HepG2 (cell line): ENCODE results near the gene MBNL3. TPM values are rescaled to one million over a fixed set of nuclear protein-coding genes. Genes with fewer than 3 reads are reported as not detected.
A peak's percentile ranks its signal among the peaks of the same experiment; 100 is the strongest.

ENCODE experiments used
- ATAC-seq: fragments of 200-7000 bp; cut with Tn5 transposase; 3 replicates; pipeline ENCODE4 v1.9.1; 2020; ENCODE audit warnings: mild to moderate bottlenecking, moderate library complexity
- BruUV-seq: library from RNA; stranded (reverse); fragments of 400-500 nt; replicated peaks from 2 replicates; lab custom pipeline; 2021; lab: Mats Ljungman, UMichigan
- CTCF ChIA-PET: fragments of 300-600 bp; formaldehyde crosslinking; extraction: SDS; loops from one replicate; lab custom pipeline; 2021; ENCODE audit warnings: low total read pairs, inconsistent platforms, low intra/inter-chr PET ratio; lab: Yijun Ruan, JAX
- POLR2A ChIA-PET: fragments of 350-600 bp; sonication (Branson Sonifier 250); formaldehyde crosslinking; loops from one replicate; lab custom pipeline; 2020; ENCODE audit warnings: antibody characterized with exemption, inconsistent platforms; lab: Yijun Ruan, JAX
- DNase-seq: peaks from one replicate; pipeline ENCODE4 v3.0.0-alpha.2; 2015; ENCODE audit warnings: low spot score
- FAIRE-seq: peaks from 3 replicates; lab custom pipeline; 2011; peaks lifted over from hg19 to GRCh38; lab: Jason Lieb, UNC
- H2AFZ ChIP-seq: one replicate; pipeline ENCODE4 v1.6.1; 2011; ENCODE audit warnings: low read length, inconsistent platforms
- H3K27ac ChIP-seq: fragments of 300-600 bp; 3 replicates; pipeline ENCODE4 v1.8.0; 2011; ENCODE audit warnings: mixed run types, mild to moderate bottlenecking, mixed read lengths, low read length, inconsistent platforms; ENCODE audit not compliant: insufficient read depth; ENCODE audit errors: extremely low read length
- H3K27me3 ChIP-seq, 2 experiments: fragments of 200-600 bp in 1 of 2; 2 replicates in 1 of 2; 3 replicates in 1 of 2; pipeline versions ENCODE4 v1.6.0 to v1.8.0; 2011; ENCODE audit warnings: low read length in 2 of 2, mild to moderate bottlenecking in 2 of 2, moderate library complexity in 2 of 2, inconsistent platforms in 1 of 2; ENCODE audit not compliant: insufficient read depth in 2 of 2, control insufficient read depth in 1 of 2
- H3K36me3 ChIP-seq, 2 experiments: fragments of 200-600 bp in 1 of 2; replicated peaks in 1 of 2; 2 replicates in 1 of 2; 3 replicates in 1 of 2; pipeline versions ENCODE4 v1.5.1 to v1.8.0; 2011; ENCODE audit warnings: low read length in 2 of 2, inconsistent platforms in 1 of 2; ENCODE audit not compliant: insufficient read depth in 2 of 2, control insufficient read depth in 1 of 2
- H3K4me1 ChIP-seq: 2 replicates; pipeline ENCODE4 v1.5.1; 2012; ENCODE audit warnings: low read length, inconsistent platforms; ENCODE audit not compliant: insufficient read depth
- H3K4me2 ChIP-seq: 2 replicates; pipeline ENCODE4 v1.6.0; 2011; ENCODE audit warnings: low read depth, low read length, inconsistent platforms
- H3K4me3 ChIP-seq, 3 experiments: fragments of 200-600 bp in 1 of 3; sonication (generic), shearing (Covaris generic) in 1 of 3; replicated peaks in 1 of 3; 2 replicates each; pipeline ENCODE4 v1.5.1; 2011 to 2016; ENCODE audit warnings: low read length in 3 of 3, inconsistent platforms in 2 of 3, low read depth in 2 of 3, mild to moderate bottlenecking in 2 of 3, control low read depth in 1 of 3, mixed read lengths in 1 of 3; ENCODE audit not compliant: insufficient read depth in 1 of 3
- H3K79me2 ChIP-seq: one replicate; pipeline ENCODE4 v1.6.1; 2011; ENCODE audit warnings: low read length, inconsistent platforms; ENCODE audit not compliant: insufficient read depth
- H3K9ac ChIP-seq: 2 replicates; pipeline ENCODE4 v1.6.0; 2011; ENCODE audit warnings: mild to moderate bottlenecking, low read depth, low read length, inconsistent platforms; ENCODE audit not compliant: insufficient read depth
- H3K9me3 ChIP-seq: 2 replicates; pipeline ENCODE4 v1.5.1; 2012; ENCODE audit warnings: mild to moderate bottlenecking, low read length
- H4K20me1 ChIP-seq: 2 replicates; pipeline ENCODE4 v1.6.0; 2011; ENCODE audit warnings: inconsistent platforms, mild to moderate bottlenecking, low read length, moderate library complexity; ENCODE audit not compliant: insufficient read depth
- ARID2 ChIP-seq: sonication (generic); formaldehyde crosslinking; IDR thresholded peaks from 2 replicates; pipeline ENCODE4 v1.8.1; 2022; ENCODE audit warnings: mild to moderate bottlenecking, missing genetic modification reagents, borderline replicate concordance
- BHLHE40 ChIP-seq: IDR thresholded peaks from 2 replicates; pipeline ENCODE4 v1.6.1; 2011; ENCODE audit warnings: low read length, improper control_type of control experiment
- CEBPB ChIP-seq: IDR thresholded peaks from 2 replicates; pipeline ENCODE4 v1.6.1; 2011; ENCODE audit warnings: low read depth, low read length, improper control_type of control experiment, borderline replicate concordance
- CEBPG ChIP-seq: IDR thresholded peaks from 2 replicates; pipeline ENCODE4 v1.6.1; 2016
- FOXM1 ChIP-seq: sonication (generic); formaldehyde crosslinking; IDR thresholded peaks from 2 replicates; pipeline ENCODE4 v1.5.0; 2020; ENCODE audit warnings: missing genetic modification reagents
- HNRNPLL ChIP-seq: fragments of 200-400 bp; formaldehyde crosslinking; IDR thresholded peaks from 2 replicates; pipeline ENCODE4 v1.6.1; 2017; ENCODE audit warnings: mild to moderate bottlenecking, low read depth, low read length; ENCODE audit not compliant: poor library complexity, severe bottlenecking
- RARA ChIP-seq: IDR thresholded peaks from 2 replicates; pipeline ENCODE4 v1.6.1; 2016; ENCODE audit warnings: missing genetic modification reagents, missing compliant biosample characterization
- SMC3 ChIP-seq: IDR thresholded peaks from 2 replicates; pipeline ENCODE4 v1.6.1; 2011; ENCODE audit warnings: low read length, improper control_type of control experiment
- SP5 ChIP-seq: IDR thresholded peaks from 2 replicates; pipeline ENCODE4 v1.6.1; 2016; ENCODE audit warnings: low read depth, borderline replicate concordance
- STAT6 ChIP-seq: sonication (generic); formaldehyde crosslinking; IDR thresholded peaks from 2 replicates; pipeline ENCODE4 v1.4.0; 2020; ENCODE audit warnings: missing genetic modification reagents, mild to moderate bottlenecking, borderline replicate concordance
- ZNF354B ChIP-seq: sonication (generic); formaldehyde crosslinking; IDR thresholded peaks from 2 replicates; pipeline ENCODE4 v1.8.0; 2022; ENCODE audit warnings: mild to moderate bottlenecking, missing genetic modification reagents
- WGBS: methylation state at CpG from one replicate; pipeline ENCODE4 v1.1.6; 2017; ENCODE audit warnings: low lambda C conversion rate; 5-methylcytosine and 5-hydroxymethylcytosine counted together
- in situ Hi-C: cut with HindIII; loops from 2 replicates; pipeline ENCODE4 v1.10.0; 2017; ENCODE audit warnings: low pct_unique_long_range_greater_than_20kb; ENCODE audit not compliant: extremely low pct_ligation_motif_present
- intact Hi-C: fragments of 100-400 bp; cut with micrococcal nuclease; formaldehyde crosslinking; loops from one replicate; pipeline ENCODE4 v1.10.0; 2022; ENCODE audit not compliant: unreplicated experiment
- polyA plus RNA-seq, 8 experiments: library from polyadenylated mRNA; depleted of rRNA in 3 of 8; stranded (reverse) in 7 of 8; unstranded in 1 of 8; fragments of >200 nt; fragmentation: Illumina TruSeq in 4 of 8; extraction: Trizol in 4 of 8; gene quantifications; 2 replicates each; pipeline versions ENCODE4 v1.2.1 to v1.2.3, GENCODE V29; 2011 to 2016; ENCODE audit warnings: low read depth in 4 of 8, missing spikeins in 1 of 8, mixed read lengths in 1 of 8; ENCODE audit not compliant: insufficient read depth in 1 of 8
- total RNA-seq, 5 experiments: library from RNA; depleted of rRNA; stranded (reverse); fragments of >200 nt; fragmentation: Illumina TruSeq; extraction: Trizol; gene quantifications; 2 replicates each; pipeline ENCODE4 v1.2.3, GENCODE V29; 2016; ENCODE audit warnings: low read depth in 1 of 5
- TF ChIP-seq, protein P1 (sequence below): sonication (generic); formaldehyde crosslinking; conservative IDR thresholded peaks from 2 replicates; pipeline ENCODE4 v1.8.0; 2022; ENCODE audit warnings: low read depth, missing genetic modification reagents
- TF ChIP-seq, protein P2 (sequence below): IDR thresholded peaks from 2 replicates; pipeline ENCODE4 v1.6.1; 2016; ENCODE audit warnings: missing compliant biosample characterization, missing genetic modification reagents, borderline replicate concordance

MBNL3 gene
- total and polyA plus RNA-seq, 2 of the 13 experiments (the other 11 are each of a cell fraction or from before 2014, with no cell fraction given): 155 to 257 TPM

- POLR2A ChIA-PET: no interaction called here
- no peaks in the 10 kb centered on the region for H3K36me3 ChIP-seq
- WGBS: 100% methylated on average over 1 of the region's 1 CpG
- intact Hi-C loops: no loop called here
- no peak overlapping the region for H3K27ac ChIP-seq
- FAIRE-seq (peak; percentile 74), DNase-seq (no peak)
- TF ChIP-seq ZNF354B: no peak
- peak; percentile 64; the same call in 1 of the 2 replicates for TF ChIP-seq CEBPB
- TF ChIP-seq CEBPG (CRISPR knock-in tag): peak; percentile 38; the same call in 1 of the 2 replicates
- TF ChIP-seq, all 625 proteins: peak for 2
- peaks cover 50% of the 10 kb centered on the region for H3K4me1 ChIP-seq
- CTCF ChIA-PET: no interaction called here
- in situ Hi-C loops: no loop called here
- H3K27me3 ChIP-seq: no peaks in the 10 kb centered on the region
- BruUV-seq: no TSS peak
- H3K79me2 ChIP-seq: peaks cover 84% of the 10 kb centered on the region
- H3K9me3 ChIP-seq: no peaks in the 10 kb centered on the region
- H3K4me3 ChIP-seq: no peak overlapping the region
- H4K20me1 ChIP-seq: no peaks in the 10 kb centered on the region
- H3K4me2 ChIP-seq: 0 out of 2 replicates have a peak overlapping the region, but pooled peaks have one; percentile 3
- H3K9ac ChIP-seq: no peak overlapping the region
- H2AFZ ChIP-seq: no peak overlapping the region
- no peak for ATAC-seq
Observed at GRCh38 chrX:132474544-132475248, 14.1 kb downstream of the MBNL3 start.

- Histone ChIP-seq H3K4me1 (peaks cover 41% of the 10 kb centered on the region), H4K20me1 (no peaks in the 10 kb centered on the region), H3K9me3 (no peaks in the 10 kb centered on the region), H3K4me2 (no peak overlapping the region), H3K27me3 (no peaks in the 10 kb centered on the region), H3K36me3 (no peaks in the 10 kb centered on the region), H3K4me3 (no peak overlapping the region), H3K79me2 (peaks cover 74% of the 10 kb centered on the region), H3K27ac (no peak overlapping the region), H3K9ac (no peak overlapping the region), H2AFZ (no peak overlapping the region)
- FAIRE-seq (no peak), DNase-seq (no peak), ATAC-seq (no peak)
- intact Hi-C loops: no loop called here
- no TSS peak for BruUV-seq
- in situ Hi-C loops: no loop called here
- 94% methylated on average over 1 of the region's 1 CpG for WGBS
- POLR2A ChIA-PET: no interaction called here
- CTCF ChIA-PET: no interaction called here
- no peak for TF ChIP-seq STAT6 (CRISPR knock-in tag)
- no peak for TF ChIP-seq SMC3
- TF ChIP-seq RARA (CRISPR knock-in tag): no peak
- TF ChIP-seq BHLHE40: no peak
- TF ChIP-seq, protein P1, sequence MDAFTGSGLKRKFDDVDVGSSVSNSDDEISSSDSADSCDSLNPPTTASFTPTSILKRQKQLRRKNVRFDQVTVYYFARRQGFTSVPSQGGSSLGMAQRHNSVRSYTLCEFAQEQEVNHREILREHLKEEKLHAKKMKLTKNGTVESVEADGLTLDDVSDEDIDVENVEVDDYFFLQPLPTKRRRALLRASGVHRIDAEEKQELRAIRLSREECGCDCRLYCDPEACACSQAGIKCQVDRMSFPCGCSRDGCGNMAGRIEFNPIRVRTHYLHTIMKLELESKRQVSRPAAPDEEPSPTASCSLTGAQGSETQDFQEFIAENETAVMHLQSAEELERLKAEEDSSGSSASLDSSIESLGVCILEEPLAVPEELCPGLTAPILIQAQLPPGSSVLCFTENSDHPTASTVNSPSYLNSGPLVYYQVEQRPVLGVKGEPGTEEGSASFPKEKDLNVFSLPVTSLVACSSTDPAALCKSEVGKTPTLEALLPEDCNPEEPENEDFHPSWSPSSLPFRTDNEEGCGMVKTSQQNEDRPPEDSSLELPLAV: no peak
- no peak for TF ChIP-seq FOXM1 (CRISPR knock-in tag)
- TF ChIP-seq ARID2 (CRISPR knock-in tag): no peak
- TF ChIP-seq SP5 (CRISPR knock-in tag): no peak
- TF ChIP-seq HNRNPLL: no peak
- TF ChIP-seq, protein P2, sequence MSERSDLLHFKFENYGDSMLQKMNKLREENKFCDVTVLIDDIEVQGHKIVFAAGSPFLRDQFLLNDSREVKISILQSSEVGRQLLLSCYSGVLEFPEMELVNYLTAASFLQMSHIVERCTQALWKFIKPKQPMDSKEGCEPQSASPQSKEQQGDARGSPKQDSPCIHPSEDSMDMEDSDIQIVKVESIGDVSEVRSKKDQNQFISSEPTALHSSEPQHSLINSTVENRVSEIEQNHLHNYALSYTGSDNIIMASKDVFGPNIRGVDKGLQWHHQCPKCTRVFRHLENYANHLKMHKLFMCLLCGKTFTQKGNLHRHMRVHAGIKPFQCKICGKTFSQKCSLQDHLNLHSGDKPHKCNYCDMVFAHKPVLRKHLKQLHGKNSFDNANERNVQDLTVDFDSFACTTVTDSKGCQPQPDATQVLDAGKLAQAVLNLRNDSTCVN (CRISPR knock-in tag): no peak
Observed at GRCh38 chrX:132472397-132472796, 16.4 kb downstream of the MBNL3 start.
